Ectodermal cell (in vitro differentiated cells): Measurements from ENCODE around the gene HOXA2.

ENCODE experiments used
- H3K27ac ChIP-seq: 2 replicates; pipeline ENCODE4 v1.7.0; 2013; ENCODE audit warnings: mild to moderate bottlenecking, low read depth, low read length; ENCODE audit not compliant: insufficient read depth, poor library complexity, severe bottlenecking
- H3K27me3 ChIP-seq: 2 replicates; pipeline ENCODE4 v1.7.0; 2013; ENCODE audit warnings: mild to moderate bottlenecking, low read length; ENCODE audit not compliant: insufficient read depth, control insufficient read depth, poor library complexity, severe bottlenecking
- H3K36me3 ChIP-seq: one replicate; pipeline ENCODE4 v1.7.0; 2013; ENCODE audit warnings: low read length; ENCODE audit not compliant: control insufficient read depth, insufficient read depth
- H3K4me1 ChIP-seq: one replicate; pipeline ENCODE4 v1.7.0; 2013; ENCODE audit warnings: low read length; ENCODE audit not compliant: control insufficient read depth, insufficient read depth
- H3K4me3 ChIP-seq: 2 replicates; pipeline ENCODE4 v1.7.0; 2013; ENCODE audit warnings: low read depth, low read length, control low read depth; ENCODE audit not compliant: insufficient read depth
- H3K9me3 ChIP-seq: 2 replicates; pipeline ENCODE4 v1.7.0; 2013; ENCODE audit warnings: mild to moderate bottlenecking, low read length, moderate library complexity; ENCODE audit not compliant: control insufficient read depth
- WGBS, 2 experiments: methylation state at CpG; one replicate each; pipeline ENCODE4 v1.1.7; 2013; ENCODE audit warnings: missing lambda C conversion rate in 2 of 2; 5-methylcytosine and 5-hydroxymethylcytosine counted together

Gene HOXA2

GRCh38 chr7:27103489-27104226 lies 1.2 kb upstream of the HOXA2 start:
- WGBS, 2 experiments: 4% methylated on average over 31 to 35 of the region's 35 CpGs
- Histone ChIP-seq H3K4me3 (peak overlapping the region; percentile 57), H3K36me3 (no peaks in the 10 kb centered on the region), H3K4me1 (peaks cover 5% of the 10 kb centered on the region), H3K9me3 (no peaks in the 10 kb centered on the region), H3K27ac (peak overlapping the region; percentile 73), H3K27me3 (peaks cover 100% of the 10 kb centered on the region)

GRCh38 chr7:27101957-27102580 lies 414 bp downstream of the HOXA2 start:
- Histone ChIP-seq H3K9me3 (no peaks in the 10 kb centered on the region), H3K27ac (peak overlapping the region; percentile 60), H3K4me3 (peak overlapping the region; percentile 57), H3K4me1 (peaks cover 5% of the 10 kb centered on the region), H3K36me3 (no peaks in the 10 kb centered on the region), H3K27me3 (peaks cover 100% of the 10 kb centered on the region)
- 1% methylated on average over 39 of the region's 39 CpGs for WGBS, 2 experiments

DNA sequence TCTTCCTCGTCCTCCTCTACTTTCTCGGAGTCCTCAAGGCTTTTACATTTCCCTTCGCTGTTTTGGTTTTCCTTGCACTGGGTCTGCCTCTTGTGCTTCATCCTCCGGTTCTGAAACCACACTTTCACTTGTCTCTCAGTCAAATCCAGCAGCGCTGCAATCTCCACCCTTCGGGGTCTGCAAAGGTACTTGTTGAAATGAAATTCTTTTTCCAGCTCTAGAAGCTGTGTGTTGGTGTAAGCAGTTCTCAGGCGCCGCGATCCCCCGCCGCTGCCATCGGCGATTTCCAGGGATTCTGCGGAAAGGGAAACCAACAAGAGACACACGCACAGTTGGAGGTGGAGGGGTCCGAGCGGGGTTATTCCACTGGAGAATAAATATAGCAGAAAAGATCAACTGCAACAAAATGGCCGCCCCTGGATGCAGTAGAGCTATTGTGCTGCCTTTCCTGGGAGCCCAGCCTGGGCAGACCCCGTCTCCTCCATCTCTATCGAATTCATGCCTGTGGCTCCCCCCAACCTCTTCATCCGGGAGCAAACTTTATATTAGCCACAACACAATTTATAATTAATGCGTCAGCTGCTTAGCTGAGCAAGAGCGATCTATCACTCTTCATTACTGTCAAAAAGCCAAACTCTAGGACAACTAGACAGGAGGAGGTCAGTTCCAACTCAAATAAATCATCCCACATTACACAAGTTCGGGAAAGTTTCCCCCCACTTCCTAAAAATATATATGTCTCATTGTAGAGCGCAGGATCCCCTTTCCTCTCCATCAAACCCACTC lies 1.1 kb downstream of the HOXA2 start:
- Histone ChIP-seq H3K27ac (peak overlapping the region; percentile 70), H3K4me3 (peak overlapping the region; percentile 57), H3K36me3 (no peaks in the 10 kb centered on the region), H3K9me3 (no peaks in the 10 kb centered on the region), H3K4me1 (peaks cover 5% of the 10 kb centered on the region), H3K27me3 (peaks cover 100% of the 10 kb centered on the region)
- WGBS, 2 experiments: 3 to 5% methylated on average over 25 of the region's 25 CpGs

DNA sequence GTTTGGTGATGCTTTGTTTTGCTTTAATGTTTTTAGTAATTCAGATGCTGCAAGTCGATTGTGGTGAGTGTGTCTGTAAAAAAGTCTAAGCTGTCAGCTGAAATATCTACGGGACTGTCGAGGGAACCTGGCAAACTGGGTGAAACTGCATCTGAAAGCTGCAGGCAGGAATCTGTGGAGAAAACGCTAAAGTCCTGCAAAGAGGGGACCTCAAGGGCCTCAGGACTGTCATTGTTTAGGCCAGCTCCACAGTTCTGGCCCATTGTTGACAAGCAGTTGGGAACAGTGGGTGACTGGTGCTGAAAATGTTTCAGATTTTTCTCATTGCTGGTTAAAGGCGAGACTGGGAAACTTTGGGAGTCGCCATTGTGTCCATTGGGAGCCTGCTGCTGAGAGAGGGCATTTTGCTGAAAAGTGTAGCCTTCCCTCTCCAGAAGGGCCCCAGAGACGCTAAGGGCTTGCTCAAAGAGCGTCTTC lies 1.8 kb downstream of the HOXA2 start:
- H3K4me3 ChIP-seq: peak overlapping the region; percentile 57
- H3K4me1 ChIP-seq: peaks cover 5% of the 10 kb centered on the region
- peak overlapping the region; percentile 70 for H3K27ac ChIP-seq
- no peaks in the 10 kb centered on the region for H3K9me3 ChIP-seq
- no peaks in the 10 kb centered on the region for H3K36me3 ChIP-seq
- peaks cover 100% of the 10 kb centered on the region for H3K27me3 ChIP-seq
- WGBS, 2 experiments: 1% methylated on average over 8 of the region's 8 CpGs

DNA sequence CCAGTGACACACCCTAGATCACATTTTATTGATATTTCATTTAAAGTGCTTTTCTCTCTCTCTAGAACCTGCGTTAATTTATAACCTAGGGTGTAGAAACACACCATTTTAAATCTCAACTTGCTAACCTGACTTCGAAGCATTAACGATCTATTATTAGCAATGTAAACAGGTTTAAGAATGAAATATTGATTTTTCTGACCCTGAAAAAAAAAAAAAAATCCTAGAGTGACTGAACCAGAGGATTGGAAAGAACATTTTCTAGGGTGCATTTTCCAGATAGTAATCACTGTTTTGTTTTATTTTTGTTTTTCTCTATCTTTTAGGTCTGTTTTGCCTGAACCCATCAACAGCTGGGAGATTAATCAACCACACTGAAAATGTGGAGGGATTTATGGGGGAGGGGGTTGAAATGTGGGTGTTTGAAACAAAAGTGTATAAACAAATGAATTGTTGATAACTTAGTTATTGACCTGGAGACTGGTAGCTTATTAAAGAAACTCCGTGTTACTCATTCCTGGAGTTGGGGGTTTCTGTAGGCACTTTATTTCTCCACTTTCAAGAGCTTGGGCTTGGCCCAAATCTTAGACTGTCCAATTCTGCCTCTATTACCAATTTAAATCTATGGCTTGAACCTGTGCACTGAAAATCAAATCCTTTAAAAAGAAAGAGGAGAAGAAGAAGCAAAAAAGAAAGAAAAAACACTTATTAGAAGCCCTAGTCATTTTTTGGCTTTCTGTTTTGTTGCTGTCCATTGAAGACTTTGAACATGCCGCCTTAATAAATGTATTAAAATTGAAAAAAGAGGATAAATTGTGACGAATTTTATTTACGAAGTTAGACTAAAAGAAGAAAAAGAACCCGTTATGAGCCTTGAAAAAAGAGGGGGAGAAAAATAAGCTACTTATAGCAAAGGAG lies 2.8 kb downstream of the HOXA2 start:
- Histone ChIP-seq H3K36me3 (no peaks in the 10 kb centered on the region), H3K27me3 (peaks cover 100% of the 10 kb centered on the region), H3K4me1 (peaks cover 5% of the 10 kb centered on the region), H3K4me3 (peak overlapping the region; percentile 57), H3K27ac (peak overlapping the region; percentile 66), H3K9me3 (no peaks in the 10 kb centered on the region)
- 34 to 47% methylated on average over 6 to 7 of the region's 8 CpGs for WGBS, 2 experiments

DNA sequence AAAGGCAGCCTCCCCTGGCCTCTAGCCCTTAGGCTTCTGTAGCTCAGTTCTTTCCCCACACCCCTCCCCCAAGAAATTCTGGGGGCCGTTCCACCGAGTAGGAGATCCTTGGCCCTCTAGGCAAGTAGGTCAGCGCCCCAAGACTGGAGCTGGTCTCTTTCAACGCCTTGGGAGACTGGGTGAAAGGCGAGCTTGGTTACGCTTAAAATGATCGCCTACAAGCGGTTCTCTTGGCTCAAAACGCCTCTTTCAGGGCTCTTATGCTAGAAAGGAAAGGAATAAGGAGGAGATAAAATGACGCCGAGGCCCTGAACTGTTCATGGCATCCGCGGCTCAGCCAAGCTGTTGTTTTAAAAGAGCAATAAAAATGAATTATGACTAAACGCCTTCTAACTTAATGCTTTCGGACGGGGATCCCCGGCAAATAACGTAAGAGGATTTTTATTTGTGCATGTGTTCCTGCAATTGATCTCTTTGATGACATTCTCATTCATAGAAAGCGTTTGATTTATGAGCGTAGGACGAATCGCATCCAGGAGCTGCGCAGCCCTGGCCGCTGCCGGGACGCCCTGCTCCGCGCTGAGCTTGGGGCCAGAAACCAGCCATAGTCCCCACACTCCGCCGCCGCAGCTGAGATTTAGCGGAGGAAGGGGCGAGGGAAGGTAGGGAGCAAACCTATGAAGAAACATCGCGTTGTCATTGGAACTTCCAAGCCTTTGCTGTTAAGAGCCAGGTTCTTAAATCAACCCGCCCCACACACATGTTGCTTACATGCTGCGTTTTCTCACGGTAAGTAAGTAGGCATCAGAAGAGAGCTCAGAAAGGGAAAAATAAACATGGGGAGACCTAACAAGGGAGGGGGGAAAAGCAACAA lies 3.7 kb downstream of the HOXA2 start:
- Histone ChIP-seq H3K4me3 (peak overlapping the region; percentile 57), H3K27me3 (peaks cover 100% of the 10 kb centered on the region), H3K4me1 (peaks cover 5% of the 10 kb centered on the region), H3K27ac (peak overlapping the region; percentile 55), H3K36me3 (no peaks in the 10 kb centered on the region), H3K9me3 (no peaks in the 10 kb centered on the region)
- WGBS, 2 experiments: 2 to 3% methylated on average over 38 of the region's 38 CpGs

DNA sequence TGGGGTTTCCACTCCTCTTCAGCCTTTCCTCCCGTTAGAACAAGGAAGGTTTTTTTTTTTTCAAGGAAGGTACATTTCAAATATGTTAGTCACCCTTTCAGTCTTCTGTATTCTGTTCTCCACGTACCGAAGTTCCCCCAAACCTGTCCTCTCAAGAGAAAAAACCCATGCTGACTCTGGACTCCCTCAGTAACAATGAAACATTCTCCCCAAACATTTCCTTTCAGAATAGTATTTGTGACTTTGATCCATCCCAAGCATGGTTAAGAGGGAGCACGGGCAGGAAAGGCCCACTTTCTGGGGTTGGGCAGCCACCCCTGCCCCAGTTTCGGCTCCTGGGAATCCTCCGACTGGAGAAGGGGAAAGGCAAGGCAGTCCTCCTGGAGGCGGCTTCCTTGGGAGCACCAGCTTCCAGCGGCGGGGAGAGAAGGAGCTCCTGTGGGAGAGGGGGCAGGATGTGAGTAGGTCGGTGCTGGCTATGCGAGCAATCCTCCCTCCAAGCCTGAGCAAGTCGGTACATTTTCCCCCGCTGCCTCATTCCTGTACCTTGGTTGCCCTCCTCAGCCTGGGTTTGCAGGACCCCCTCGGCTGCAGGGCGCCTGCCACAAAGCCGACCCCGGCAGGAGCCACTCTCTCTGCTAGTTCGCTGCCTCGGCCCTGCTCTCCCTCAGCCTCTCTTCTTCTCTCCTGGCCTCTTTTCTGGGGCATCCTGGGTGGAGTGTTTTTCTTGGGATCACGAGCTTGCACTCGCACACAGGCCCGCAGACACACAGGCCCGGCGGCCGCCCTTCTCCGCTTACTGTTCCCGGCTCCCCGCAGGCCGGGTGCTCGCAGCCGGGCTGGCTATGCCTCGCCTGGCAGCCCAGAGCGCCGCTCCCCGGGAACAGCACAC lies 4.6 kb downstream of the HOXA2 start:
- 1 to 2% methylated on average over 34 to 35 of the region's 35 CpGs for WGBS, 2 experiments
- H3K4me1 ChIP-seq: peaks cover 5% of the 10 kb centered on the region
- H3K4me3 ChIP-seq: peak overlapping the region; percentile 57
- no peaks in the 10 kb centered on the region for H3K9me3 ChIP-seq
- H3K27me3 ChIP-seq: peaks cover 100% of the 10 kb centered on the region
- H3K36me3 ChIP-seq: no peaks in the 10 kb centered on the region
- H3K27ac ChIP-seq: peak overlapping the region; percentile 55

DNA sequence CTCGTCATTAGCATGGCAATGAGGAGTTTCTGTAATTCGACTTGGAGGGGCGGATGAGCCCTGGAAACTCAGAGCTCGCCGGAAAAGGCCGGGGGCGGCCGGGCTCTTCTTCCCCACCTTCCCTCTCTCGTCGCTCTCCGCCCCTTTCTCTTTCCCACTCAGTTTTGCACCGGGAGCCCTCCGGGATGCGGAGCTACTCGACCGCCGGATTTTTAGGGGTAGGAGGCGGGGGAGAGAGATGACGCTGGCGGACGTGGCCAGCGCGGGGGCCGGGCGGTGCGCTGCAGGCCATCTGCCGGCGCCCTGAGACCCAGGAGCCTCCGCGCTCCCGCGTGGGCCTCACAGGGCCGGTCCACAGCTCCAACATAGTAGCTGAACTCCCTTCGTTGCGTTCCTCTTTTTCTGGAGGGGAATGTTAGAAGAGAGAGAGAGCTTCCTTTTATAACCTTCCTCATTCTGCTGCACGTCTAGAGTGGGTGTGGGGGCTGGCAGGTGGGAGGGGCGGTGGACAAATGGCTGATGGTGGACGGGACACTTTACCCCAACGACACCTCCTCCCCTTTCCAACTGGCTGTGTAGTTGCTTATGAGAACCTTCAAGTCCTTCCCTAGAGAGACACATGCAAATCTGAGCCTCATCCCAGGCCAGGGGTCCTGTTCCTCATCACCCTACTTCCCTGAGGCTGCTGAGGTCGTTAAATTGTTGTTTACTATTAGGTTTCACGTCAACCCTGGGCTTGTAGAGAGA lies 5.5 kb downstream of the HOXA2 start:
- WGBS, 2 experiments: 0 to 1% methylated on average over 39 to 41 of the region's 41 CpGs
- H3K4me1 ChIP-seq: peaks cover 5% of the 10 kb centered on the region
- no peak overlapping the region for H3K27ac ChIP-seq
- no peaks in the 10 kb centered on the region for H3K9me3 ChIP-seq
- peak overlapping the region; percentile 57 for H3K4me3 ChIP-seq
- H3K27me3 ChIP-seq: peaks cover 100% of the 10 kb centered on the region
- no peaks in the 10 kb centered on the region for H3K36me3 ChIP-seq
